HG03159 (cell line): ENCODE data around the gene ACOX1.

Experiments
- ATAC-seq: cut with Tn5 transposase; IDR thresholded peaks from one replicate; pipeline ENCODE4 v1.9.1; 2021; ENCODE audit warnings: mild to moderate bottlenecking, moderate library complexity; ENCODE audit not compliant: unreplicated experiment

ACOX1 gene

DNA sequence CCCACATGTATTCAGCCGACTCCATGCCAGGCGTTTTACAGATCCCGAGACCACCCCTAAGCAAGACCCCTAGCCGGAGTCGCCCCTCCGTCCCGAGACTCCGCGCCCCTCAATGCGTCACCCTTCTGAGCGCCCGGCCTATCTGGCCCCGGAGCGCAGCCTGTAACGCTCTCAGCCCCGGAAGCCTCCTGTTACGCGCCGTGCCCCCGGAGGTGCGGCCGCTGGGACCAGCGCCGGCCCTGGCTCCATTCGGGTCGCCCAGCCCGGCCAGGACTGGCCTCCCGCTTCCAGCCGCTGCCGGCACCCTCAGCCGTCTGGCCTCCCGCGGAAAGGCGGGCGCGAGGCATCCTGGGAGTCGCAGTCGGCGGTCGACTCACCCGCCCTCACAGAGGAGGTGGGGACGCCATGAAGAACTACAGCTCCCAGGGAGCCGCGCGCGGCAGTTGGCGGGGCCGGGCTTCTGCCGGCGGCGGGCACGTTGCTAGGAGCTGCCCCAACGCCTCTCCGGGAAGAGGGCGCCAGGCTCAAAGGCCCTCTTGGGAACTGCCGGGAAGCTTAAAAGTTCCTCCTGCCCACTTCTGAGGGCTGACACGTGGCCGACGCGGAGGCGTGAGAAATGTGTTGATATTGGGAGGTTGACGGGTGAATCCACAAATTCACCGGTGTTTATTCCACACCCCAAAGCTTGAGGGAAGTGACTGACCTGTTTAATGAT, 38.1 kb downstream of the ACOX1 start, which contains the start of gene FBF1:
FBF1 (minus strand) TSS at position 316 of the 715 bp plus-strand sequence. CDS start 2,893 bp downstream, outside the sequence.
- ATAC-seq, result peak; percentile 87

DNA sequence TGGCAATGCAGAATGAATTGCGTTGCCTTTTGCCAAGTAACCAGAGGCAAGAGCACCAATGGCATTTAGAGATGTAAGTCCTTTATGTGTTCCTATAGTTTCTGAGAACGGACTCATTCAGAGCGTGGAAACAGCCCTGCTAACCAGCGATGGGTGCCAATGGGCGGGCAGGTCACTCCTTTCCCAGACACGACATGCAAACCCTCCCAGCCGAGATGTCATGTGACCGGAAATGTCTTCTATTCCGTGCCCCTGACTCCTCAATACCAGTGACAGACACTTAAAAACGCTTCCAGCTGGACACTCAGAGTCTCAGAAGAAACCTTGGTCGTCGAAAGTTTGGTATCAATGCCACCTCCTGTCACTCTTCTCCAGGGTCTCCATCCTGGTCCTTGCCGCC, 41.3 kb downstream of the ACOX1 start:
- no peak for ATAC-seq

DNA sequence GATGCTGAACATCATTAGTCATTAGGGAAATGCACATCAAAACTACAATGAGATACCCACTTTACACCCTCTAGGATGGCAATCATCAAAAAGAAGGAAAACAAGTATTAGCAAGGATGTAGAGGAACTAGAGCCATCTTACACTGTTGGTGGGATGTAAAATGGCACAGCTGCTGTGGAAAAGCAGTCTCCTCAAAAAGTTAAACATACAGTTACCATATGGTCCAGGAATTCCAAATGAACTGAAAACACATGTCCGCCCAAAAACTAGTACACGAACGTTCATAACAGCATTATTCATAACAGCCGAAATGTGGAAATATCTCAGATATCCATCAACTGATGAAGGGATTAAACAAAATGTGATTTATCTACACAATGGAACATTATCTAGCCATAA, 45.2 kb downstream of the ACOX1 start:
- ATAC-seq, result no peak

DNA sequence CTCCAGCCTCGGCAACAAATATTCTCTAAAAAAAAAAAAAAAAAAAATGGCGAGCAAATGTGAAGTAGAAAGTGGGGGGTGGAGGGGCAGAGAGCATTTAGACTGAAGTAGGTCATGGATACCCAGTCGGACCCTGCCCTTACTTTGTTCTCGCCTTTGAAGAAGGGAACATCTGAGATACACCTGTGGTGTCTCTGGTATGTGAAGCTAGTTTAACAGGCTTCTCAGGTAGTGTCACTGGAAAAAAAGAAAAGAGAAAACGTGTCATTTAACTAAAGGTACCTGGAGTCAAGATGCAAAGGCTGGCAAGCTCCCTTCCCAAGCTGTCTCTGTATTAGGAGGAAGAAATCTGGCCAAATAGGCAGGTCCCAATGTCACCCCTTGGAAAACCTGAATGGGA, 46.1 kb downstream of the ACOX1 start:
- ATAC-seq, result no peak

DNA sequence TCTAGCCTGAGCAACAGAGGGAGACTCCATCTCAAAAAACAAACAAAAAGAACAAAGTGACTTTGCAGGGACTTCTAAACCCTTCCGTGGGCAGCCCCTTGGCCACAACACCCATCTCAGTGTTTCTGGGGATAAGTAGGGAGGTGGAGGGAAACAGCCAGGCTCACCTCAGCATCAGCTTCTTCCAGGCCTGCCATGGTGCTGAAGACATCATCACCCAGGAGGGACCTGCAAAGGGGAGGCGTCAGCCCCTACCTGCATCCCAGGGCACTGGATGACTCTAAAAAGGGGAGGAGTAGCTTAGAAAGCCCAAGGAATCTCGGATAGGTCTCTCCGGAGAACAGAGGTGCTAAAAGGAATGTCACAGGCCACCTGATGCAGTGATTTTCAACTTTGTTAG, 47.9 kb downstream of the ACOX1 start:
- ATAC-seq, result no peak

DNA sequence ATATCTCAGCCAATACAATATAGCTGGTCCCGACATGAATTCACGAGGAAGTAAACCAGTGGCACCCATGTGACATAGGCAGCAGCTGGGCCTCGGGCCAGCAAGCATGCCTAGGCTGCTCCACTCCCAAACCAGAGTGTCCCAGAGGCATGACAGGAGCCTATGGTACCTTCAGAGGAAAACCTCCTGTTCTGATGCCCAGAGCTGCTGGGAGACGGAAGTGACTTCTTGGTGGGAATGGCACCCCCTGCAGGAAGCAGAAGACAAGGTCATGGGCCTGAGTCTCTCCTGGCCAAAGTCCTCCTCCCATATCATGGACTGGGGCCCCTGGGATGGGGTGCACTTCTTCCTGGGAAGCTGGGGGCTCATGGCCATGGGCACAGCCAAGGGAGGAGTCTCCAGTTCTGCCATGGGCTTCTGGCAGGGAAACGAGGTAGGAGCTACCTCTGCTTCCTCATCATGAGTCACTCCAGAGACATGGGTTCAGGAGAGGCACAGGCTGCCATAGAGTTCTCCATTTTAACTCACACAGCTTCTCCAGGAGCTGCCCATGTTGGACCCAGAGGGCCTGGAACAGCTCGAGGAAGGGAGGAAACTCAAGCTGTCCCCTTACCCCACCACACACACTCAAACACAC, 51.6 kb downstream of the ACOX1 start:
- no peak for ATAC-seq

DNA sequence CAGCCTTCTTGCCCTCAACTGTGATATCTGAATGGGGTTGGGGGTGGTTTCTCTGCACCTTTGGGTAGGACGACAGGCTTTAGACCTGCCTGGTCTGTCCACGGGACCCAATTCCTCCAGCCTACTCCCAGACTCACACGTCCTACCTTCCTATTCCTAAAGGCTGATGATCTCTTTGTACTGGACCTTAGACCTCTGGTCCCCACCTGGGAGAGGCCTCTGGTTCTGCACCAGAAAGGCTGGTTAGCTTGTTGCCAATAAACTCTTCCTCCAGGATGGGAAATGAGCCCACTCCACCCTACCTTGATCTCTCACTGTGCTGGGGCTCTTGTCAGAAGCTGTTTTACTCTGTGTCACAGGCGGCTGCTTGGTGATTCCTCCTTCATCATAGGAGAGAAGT, 52.5 kb downstream of the ACOX1 start:
- no peak for ATAC-seq

DNA sequence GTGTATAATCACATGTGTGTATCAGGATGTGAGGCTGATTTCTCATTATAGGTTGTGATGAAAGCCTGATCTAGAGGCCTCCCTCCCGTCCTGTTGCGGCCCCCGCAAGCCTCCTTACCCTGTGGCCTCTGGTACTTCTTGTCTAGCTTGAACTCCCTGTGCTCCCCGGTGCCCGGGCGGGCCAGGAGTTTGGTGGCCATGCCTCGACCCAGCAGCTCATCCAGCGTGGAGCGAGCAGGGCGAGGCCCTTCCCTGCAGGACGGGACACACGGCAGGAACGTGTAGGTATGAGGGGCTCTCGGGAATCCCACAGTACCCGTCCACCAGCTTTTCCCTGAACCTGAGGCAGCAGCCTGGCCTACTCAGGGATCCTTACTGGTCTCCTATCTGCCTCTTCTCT, 53.1 kb downstream of the ACOX1 start:
- ATAC-seq, result no peak

DNA sequence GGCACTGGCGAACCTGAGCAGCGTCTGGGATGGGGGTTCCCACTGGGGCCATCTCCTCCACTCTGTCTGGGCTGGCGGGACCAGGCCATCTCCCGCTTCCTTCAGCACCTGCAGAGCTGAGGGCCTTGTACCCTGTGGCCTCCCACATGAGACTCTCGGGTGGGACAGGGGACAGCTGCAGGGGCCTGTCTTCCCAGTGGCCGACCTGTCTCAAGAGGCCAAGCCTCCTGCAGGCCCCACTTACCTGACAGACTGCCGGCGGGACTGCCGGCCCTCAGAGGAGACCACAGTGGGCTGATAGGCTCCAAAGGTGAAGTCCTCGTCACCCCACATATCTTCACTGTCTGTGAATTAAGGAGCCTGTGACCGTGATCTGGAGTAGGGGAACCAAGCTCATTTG, 53.9 kb downstream of the ACOX1 start:
- ATAC-seq, result no peak

DNA sequence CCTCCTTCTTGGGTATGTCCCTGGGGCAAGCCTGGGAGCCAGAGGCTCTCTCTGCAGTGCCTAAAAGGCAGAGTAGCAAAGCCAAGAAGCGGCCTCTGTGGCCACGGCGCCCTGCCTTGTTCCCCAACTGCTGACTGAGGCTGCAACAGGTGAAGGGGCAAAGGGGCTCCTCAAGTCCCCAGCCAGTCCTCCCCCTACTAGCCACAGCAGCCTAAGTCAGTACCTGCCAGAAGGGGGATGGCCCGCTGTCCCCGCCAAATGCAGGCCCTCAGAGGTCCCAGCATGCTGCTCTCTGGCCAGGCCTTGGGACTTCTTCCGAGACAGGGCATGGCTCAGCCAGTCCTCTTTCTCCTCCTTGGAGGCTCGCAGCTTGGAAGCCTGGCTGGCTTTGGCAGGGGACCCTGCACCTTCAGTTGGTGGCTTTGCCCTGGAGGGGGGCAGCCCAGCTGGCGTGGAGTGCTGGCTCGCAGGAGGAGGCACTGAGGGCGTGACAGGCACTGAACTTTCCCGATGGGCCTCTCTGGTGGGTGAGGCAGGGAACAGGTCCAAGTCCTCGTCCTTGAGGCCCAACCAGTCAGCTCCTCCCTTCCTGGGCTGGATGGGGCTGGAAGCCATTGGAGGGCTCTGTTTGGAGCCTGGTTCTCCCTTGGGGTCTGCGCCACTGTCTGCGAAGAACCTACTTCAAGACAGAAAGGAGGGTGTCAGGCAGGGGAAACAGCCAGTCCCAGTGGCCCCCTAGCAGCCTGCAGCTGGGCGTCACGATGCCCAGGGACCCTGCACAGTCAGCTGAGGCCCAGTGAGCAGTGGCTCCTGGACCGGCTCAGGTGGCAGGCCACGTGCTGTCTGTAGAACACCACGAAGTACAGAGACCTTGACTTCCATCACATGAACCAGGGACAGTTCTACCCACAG, 55.7 kb downstream of the ACOX1 start:
- no peak for ATAC-seq

DNA sequence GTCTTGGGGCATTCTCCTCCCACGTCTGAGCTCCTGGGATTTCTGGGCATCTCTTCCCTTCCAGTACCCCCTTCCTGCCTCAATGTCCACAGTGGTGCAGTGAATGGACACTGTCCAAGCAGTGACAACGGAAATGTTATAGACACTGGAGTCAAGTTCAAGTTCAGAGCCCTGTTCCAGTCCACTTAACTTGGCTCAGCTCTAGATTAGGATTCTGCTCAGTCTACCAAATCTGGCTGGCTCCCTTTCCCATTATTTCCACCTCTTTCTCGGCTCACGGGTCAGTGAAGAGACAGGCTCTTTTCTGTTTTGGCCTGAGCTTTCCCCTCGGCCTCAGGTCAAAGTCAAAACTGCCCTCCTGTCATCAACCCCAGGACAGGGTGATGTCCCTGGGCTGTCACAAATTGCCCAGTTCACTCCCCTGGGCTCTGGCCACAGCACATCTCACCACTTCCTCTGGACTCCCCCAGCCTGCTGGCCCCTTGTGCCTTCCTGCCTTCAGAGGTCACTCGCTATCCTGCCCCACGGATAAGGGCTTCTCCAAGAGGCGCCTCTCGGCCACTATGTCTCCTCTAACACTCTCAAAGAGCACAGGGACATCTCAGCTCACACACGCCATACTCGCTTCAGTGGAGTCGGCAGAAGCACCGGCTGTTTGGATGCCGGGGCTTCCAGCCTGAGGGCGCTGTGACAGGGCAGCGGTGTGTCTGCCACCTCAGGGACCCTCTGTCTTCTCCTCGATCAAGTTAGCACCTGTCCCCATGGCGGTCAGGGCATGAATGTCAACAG, 56.6 kb downstream of the ACOX1 start:
- ATAC-seq, result no peak

DNA sequence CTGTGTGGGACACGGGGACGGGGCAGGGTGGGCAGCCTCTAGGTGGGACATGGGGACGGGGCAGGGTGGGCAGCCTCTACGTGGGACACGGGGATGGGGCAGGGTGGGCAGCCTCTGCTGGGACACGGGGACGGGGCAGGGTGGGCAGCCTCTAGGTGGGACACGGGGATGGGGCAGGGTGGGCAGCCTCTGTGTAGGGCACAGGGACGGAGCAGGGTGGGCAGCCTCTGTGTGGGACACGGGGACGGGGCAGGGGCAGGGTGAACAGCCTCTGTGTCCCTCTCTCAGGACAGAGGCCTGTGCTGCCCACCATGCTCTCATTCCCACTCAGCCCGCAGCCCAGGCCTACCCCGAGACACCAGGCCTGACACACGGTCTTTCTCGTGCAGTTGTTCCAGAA, 57.4 kb downstream of the ACOX1 start:
- no peak for ATAC-seq

DNA sequence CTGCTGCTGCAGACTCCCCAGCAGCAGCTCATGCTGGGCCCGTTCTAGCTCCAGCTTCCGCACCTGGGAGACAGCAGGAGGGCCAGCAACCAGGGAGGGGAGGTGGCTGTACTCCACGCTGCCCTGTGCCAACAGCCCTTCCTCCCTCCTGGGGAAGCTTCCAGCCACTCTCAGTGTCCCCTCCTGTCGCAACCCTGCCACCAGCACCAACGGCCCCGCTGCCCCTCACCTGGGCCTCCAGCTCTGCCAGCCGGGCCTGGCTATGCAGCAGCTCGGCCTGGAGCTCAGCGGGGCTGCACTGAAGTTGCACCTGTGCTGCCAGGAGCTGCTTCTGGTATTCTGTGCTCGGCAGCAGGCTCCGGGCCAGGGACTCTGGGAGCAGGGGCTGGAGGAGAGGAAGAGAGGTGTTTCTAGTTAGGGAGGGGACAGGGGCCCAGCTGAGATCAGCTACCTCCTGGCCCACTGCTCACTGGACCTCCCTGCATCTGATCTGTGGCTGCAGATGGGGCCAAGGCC, 58.9 kb downstream of the ACOX1 start:
- no peak for ATAC-seq

DNA sequence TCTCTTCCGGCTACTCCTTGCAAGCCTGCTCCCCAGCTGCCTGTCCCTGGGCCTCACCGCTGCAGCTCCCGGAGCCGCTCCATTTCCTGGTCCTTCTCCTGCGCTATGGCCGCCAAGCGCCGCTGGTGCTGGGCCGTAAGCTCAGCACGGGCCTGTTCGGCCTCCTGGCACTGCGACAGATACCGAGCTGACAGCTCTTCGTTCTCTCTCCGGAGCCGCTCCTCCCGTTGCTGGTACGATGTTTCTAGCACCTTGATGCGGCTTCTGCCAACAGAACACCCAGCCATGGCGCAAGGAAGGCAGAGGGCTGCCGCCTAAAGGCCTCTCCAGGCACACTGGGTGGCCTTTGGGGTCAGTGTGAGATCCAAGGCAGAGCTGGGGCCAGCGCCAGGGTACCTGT, 59.4 kb downstream of the ACOX1 start:
- ATAC-seq, result no peak

DNA sequence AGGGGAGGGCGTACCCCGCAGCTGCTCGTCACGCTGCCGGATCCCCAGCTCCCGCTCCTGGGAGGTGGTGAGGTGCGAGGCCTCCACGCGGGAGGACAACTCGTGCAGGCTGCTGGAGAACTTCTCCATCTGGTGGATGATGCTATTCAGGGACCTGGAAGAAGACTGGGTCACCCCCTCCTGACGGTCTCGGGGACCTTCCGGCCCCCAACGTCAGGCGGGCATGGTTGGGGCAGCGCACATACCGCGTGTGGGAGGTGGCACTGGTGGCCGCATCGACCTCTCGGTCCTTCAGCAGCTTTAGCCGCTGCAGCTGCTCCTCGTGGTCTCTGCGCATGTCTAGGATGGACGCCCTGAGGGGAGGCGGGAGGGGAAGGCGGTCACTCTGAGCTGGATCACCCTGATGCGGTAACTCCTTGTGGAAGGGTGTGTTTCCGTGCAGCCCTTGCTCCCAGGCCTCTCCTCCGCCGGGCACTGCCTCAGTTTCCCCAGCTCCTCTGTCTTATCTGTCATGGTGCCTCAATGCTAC, 61.0 kb downstream of the ACOX1 start:
- no peak for ATAC-seq

DNA sequence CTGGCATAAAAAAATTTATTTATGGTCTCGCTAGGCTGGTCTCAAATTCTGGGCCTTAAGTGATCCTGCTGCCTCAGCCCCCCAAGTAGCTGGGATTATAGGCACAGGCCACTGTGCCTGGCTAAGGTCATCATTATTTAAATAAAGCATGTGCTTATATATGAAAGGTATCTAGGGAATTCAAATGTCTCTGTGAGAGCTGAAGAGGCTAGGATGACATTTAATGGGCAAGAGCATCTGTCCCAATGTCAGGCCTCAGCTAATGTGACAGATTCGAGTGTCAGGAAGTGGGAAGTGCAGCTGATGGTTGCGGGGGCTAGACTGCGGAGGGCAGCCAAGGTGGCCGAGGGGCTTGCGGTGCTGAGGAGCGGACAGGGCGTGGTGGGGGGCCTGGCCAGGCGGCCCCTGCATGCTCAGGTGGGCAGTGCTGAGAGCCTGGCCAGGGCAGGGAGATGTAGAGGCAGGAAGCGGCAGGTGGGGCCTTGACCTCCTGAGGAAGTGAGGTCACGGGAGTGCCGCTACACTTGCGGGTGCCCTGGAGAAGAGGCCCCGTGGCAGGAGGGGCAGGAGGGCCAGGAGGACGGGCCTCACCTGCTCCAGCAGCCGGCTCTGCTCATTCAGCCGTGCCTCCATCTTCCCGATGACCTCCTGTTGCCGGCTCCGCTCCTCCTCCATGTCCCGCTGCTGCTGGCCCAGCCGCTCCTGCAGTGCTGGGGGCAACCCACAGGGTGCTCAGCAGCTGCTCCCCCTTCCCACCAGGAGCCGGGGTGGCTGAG, 61.6 kb downstream of the ACOX1 start:
- ATAC-seq, result no peak

DNA sequence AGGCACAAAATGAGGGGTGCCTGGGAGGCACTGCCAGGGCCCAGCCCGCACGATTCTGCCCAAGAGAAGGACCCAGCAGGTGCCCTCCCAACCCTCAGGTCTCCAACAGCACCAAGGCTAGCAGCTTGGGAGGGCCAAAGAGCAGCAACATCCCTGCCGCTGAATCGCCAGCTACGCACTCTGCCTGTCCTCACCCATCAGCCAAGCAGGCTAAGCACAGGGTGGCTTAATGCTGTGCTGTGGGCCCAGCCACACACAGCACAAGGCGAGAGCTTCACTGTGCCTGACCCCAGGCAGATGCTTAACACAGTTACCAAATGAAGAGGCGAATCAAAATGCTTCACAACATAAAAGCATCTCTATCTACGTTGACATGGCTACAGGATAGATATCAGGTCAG, 63.7 kb downstream of the ACOX1 start:
- ATAC-seq, result no peak

DNA sequence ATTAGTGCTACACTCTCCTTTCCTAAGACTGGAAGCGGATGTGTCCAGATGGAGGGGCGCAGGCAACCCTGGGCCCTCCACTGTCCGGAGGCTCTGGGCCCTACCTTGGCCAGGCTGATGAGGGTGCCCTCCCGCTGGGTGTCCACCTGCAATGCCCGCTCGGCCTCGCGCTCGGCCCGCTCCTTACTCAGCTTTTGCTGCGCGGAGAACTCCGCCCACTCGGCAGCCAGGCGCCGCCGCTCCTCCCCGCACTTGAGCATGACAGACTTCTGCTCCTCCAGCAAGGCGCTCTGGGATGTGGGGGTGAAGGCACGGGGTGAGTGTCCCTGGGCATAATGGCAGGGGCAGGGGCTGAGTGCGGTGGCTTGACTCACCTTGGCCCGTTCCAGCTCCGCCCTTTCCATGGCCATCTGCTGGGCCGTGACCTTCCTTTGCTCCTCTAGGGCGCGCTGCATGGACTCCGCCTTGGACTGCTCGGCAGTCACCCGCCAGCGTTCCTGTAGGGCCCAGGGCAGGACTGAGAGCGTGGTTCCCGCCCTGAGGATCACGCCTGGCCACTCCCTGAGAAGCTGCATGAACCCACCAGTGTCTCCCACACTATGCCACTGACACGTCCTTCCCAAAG, 64.2 kb downstream of the ACOX1 start:
- no peak for ATAC-seq

DNA sequence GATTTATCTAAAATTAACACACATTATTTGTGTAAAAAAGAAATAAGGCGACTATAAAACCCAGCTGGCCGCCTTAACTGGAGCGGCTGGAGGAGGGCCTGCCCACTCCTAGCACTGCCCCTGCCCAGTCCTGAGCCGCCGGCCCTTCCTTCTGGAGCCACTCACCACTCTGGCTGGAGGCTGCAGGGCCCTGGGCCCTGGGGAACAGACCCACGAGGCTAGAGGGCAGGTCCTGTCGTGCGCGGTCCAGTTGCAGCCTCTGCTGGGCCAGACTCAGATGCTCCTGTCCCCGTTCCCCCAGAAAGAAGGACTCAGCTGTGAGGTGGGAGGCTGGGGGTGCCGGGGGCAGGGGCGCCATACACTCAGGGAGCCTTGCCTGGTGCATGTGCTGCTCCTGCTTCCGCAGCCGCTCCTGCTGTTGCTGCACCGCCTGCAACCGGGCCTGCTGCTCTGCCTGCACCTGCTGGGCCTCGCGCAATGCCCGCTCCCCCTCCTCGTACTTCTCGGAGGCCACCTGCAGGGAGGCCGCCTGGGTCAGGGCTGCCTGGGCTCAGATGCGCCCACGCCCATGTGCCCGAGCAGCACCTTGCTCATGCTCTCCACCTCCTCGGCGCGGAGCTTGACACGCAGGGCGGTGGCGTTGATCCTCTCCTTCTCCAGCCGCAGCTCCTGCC, 65.3 kb downstream of the ACOX1 start:
- no peak for ATAC-seq
